ENCODE measurements around the gene DHX9. TPM values are rescaled to one million over a fixed set of nuclear protein-coding genes. Genes with fewer than 3 reads are reported as not detected.

The DHX9 gene
- total RNA-seq, 1 donor from 2014 or later: 266 TPM

GRCh38 chr1:182869241-182869666 is 30.1 kb downstream of the DHX9 start:
- intact Hi-C loops (cut with micrococcal nuclease): no loop called here
- Mint-ChIP-seq H3K9me3 (no peaks in the 10 kb centered on the region), H3K27ac (no peak overlapping the region), H3K4me3 (no peak overlapping the region), H3K36me3 (ENCODE audit: low read depth) (peaks cover 90% of the 10 kb centered on the region), H3K4me1 (no peaks in the 10 kb centered on the region), H3K27me3 (no peaks in the 10 kb centered on the region)
- DNase-seq (no peak), ATAC-seq (ENCODE audit: low read depth) (no peak)
- TF ChIP-seq CTCF (IDR thresholded peaks at IDR 0.05): no peak
- POLR2A ChIA-PET: no interaction called here
- CTCF ChIA-PET: no interaction called here

GRCh38 chr1:182872881-182873280 is 33.7 kb downstream of the DHX9 start:
- ATAC-seq (ENCODE audit: low read depth) (no peak), DNase-seq (no peak)
- Mint-ChIP-seq H3K27ac (no peak overlapping the region), H3K36me3 (ENCODE audit: low read depth) (peaks cover 89% of the 10 kb centered on the region), H3K4me1 (no peaks in the 10 kb centered on the region), H3K9me3 (no peaks in the 10 kb centered on the region), H3K4me3 (no peak overlapping the region), H3K27me3 (no peaks in the 10 kb centered on the region)
- TF ChIP-seq CTCF (IDR thresholded peaks at IDR 0.05): no peak
- ChIA-PET CTCF (no interaction called here), POLR2A (no interaction called here)
- intact Hi-C loops (cut with micrococcal nuclease): no loop called here

GRCh38 chr1:182875889-182876288 is 36.7 kb downstream of the DHX9 start:
- no peak overlapping the region for H3K27ac Mint-ChIP-seq

GRCh38 chr1:182877331-182877730 is 38.2 kb downstream of the DHX9 start:
- no peak overlapping the region for H3K27ac Mint-ChIP-seq
- TF ChIP-seq CTCF (IDR thresholded peaks at IDR 0.05): no peak

More at GRCh38 chr1:182875889-182876288, 36.7 kb downstream of the DHX9 start:
- ATAC-seq (ENCODE audit: low read depth) (no peak), DNase-seq (no peak)
- intact Hi-C loops (cut with micrococcal nuclease): loop anchor here (2.0 to 5.0 kb wide), 2 partner anchors 17 to 34 kb away; no protein-coding TSS in a partner anchor
- Mint-ChIP-seq H3K9me3 (no peaks in the 10 kb centered on the region), H3K27me3 (no peaks in the 10 kb centered on the region), H3K4me1 (no peaks in the 10 kb centered on the region), H3K4me3 (no peak overlapping the region), H3K36me3 (ENCODE audit: low read depth) (peaks cover 97% of the 10 kb centered on the region)
- POLR2A ChIA-PET: no interaction called here
- CTCF ChIA-PET: no interaction called here
- no peak for TF ChIP-seq CTCF (IDR thresholded peaks at IDR 0.05)

GRCh38 chr1:182877842-182878241 is 38.7 kb downstream of the DHX9 start:
- DNase-seq (no peak), ATAC-seq (ENCODE audit: low read depth) (no peak)
- Mint-ChIP-seq H3K27me3 (no peaks in the 10 kb centered on the region), H3K9me3 (no peaks in the 10 kb centered on the region), H3K4me1 (no peaks in the 10 kb centered on the region), H3K27ac (no peak overlapping the region), H3K4me3 (no peak overlapping the region), H3K36me3 (ENCODE audit: low read depth) (peaks cover 99% of the 10 kb centered on the region)
- intact Hi-C loops (cut with micrococcal nuclease): loop anchor here (5.0 kb wide), 1 partner anchor 36 kb away; no protein-coding TSS in a partner anchor
- TF ChIP-seq CTCF (IDR thresholded peaks at IDR 0.05): no peak
- ChIA-PET POLR2A (no interaction called here), CTCF (no interaction called here)

More at GRCh38 chr1:182877331-182877730, 38.2 kb downstream of the DHX9 start:
- no peak overlapping the region for H3K4me3 Mint-ChIP-seq
- peaks cover 99% of the 10 kb centered on the region for H3K36me3 Mint-ChIP-seq (ENCODE audit: low read depth)
- CTCF ChIA-PET: no interaction called here
- intact Hi-C loops (cut with micrococcal nuclease): loop anchor here (5.0 kb wide), 1 partner anchor 35 kb away; no protein-coding TSS in a partner anchor
- POLR2A ChIA-PET: no interaction called here
- no peaks in the 10 kb centered on the region for H3K9me3 Mint-ChIP-seq
- DNase-seq (no peak), ATAC-seq (ENCODE audit: low read depth) (no peak)
- H3K27me3 Mint-ChIP-seq: no peaks in the 10 kb centered on the region
- H3K4me1 Mint-ChIP-seq: no peaks in the 10 kb centered on the region
